Right lung (tissue), 10 donors: ENCODE data around the gene OR5K4. TPM values are rescaled to one million over a fixed set of nuclear protein-coding genes. Genes with fewer than 3 reads are reported as not detected.
A peak's percentile ranks its signal among the peaks of the same experiment; 100 is the strongest.

Experiments used
- DNase-seq, 2 donors: peaks; one replicate each; pipeline ENCODE4 v3.0.0-alpha.2; 2013
- long read RNA-seq, 8 donors: transcript quantifications; one replicate each; lab custom pipeline, GENCODE V29; 2026
- polyA plus RNA-seq, 5 donors: library from polyadenylated mRNA; unstranded; fragments of 120-200 nt; gene quantifications; one replicate each; pipeline versions ENCODE4 v1.2.1 to v1.2.3, GENCODE V29; 2013; ENCODE audit warnings: inconsistent platforms in 1 of 5, low replicate concordance in 1 of 5; ENCODE audit not compliant: insufficient read length in 5 of 5, insufficient read depth in 1 of 5

The OR5K4 gene
- not detected for polyA plus RNA-seq
- long read RNA-seq, donor 1 = 0 reads
- long read RNA-seq, donor 2 = 0 reads
- long read RNA-seq, donor 3 = 0 reads
- long read RNA-seq, donor 4 = 0 reads
- long read RNA-seq, donor 5 = 0 reads
- long read RNA-seq, donor 6 = 0 reads
- long read RNA-seq, donor 7 = 0 reads
- long read RNA-seq, donor 8 = 0 reads

DNA sequence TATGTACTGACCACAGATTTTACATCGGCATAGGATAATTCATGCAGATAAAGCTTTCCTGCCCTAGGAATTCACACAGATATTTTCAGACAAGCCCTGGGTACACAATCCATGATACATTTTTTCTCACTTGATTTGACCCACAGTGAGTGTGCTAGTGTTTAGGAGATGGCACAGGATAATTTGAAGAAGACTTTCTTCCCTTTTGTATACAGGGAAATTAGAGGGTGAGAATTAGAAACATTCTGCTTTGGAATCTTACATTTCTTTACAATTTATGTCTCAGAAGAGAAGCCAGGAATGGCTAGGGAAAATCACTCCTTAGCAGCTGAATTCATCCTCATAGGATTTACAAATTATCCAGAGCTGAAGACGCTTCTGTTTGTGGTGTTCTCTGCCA is at the start of gene OR5K4:
OR5K4 (plus strand) TSS at position 301 of the 400 bp plus-strand sequence; CDS start at position 301, 0 bp downstream.
- no peak for DNase-seq

GRCh38 chr3:98322101-98322500 is 31.6 kb upstream of the OR5K4 start:
- no peak for DNase-seq

- DNase-seq = no peak
These were observed 31.0 kb upstream of the OR5K4 start for GRCh38 chr3:98322686-98323085.

GRCh38 chr3:98323425-98323824 is 30.2 kb upstream of the OR5K4 start:
- no peak for DNase-seq

GRCh38 chr3:98325055-98325454 is 28.6 kb upstream of the OR5K4 start:
- DNase-seq = no peak

- DNase-seq = no peak
These were observed 27.4 kb upstream of the OR5K4 start for GRCh38 chr3:98326105-98326893.

DNA sequence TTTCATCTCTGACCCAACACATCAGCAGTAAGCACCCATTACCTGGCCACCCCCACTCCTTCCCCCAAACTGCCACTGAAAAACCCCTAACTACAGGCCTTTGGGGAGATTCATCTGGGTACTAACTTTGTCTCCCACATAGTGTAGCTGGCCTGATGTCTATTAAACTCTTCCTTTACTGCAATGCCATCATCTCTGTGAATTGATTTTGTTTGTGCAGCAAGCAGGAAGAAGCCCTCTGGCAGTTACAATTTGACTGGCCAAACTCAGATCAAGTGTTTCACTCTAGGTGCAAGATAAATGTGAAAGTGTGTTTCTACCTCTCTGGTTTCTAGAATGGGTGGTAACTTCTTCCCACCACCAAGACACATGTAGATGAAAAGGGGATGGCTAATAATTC is 26.7 kb upstream of the OR5K4 start:
- no peak for DNase-seq

DNA sequence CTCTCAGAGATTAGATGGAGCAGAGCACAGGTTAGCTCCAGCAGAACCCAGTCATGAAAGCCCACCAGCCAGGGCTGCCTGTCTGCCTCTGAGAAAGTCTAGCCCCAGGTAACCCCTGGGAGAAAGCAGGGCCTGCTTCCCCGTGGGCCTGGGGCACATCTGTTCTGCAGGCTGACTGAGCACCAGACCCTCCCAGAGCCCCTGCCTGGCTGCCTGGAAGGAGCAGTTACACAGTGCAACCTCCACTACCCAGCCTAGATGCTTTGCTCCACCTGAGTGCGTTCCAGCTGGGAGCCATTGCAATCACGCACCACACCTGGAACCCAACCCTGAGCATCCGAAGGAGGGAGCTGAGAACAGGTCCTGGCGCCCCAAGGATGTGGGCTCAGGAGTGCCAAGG is 24.7 kb upstream of the OR5K4 start:
- DNase-seq = no peak

DNA sequence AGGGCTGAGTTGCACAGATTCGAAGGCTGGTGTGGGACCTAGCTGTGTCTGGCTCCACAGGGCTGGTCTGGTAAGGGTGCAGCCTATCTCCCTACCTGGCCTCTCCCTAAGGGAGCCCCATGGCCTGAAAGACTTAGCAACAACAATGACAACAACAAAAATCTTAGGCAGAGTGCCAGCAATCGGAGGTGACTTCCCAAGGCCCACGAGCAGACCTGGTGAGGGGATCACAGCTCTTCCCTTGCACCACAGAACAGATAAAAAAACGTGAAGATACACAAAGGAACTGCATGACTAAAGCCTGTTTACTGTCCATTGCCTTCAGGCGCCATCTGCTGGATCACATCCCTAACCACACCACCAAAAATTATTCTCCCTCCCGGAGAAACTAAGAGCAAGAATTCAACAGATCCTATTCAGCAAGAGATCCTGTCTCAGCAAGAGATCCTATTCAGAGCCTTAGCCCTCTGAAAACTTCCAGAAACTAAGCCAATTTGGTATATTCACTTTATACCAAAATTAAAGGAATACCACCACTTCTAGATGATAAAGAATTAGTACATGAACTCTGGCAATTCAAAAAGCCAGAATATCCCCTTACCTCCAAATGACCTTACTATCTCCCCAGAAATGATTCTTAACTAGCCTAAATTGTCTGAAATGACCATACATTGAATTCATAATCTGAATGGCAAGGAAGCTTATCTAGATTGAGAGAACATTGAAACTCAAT is 24.1 kb upstream of the OR5K4 start:
- DNase-seq = peak; percentile 10 to 38

- DNase-seq = no peak
These were observed 22.3 kb upstream of the OR5K4 start for GRCh38 chr3:98331329-98331728.

- no peak for DNase-seq
These were observed 19.6 kb upstream of the OR5K4 start for GRCh38 chr3:98333989-98334606.

DNA sequence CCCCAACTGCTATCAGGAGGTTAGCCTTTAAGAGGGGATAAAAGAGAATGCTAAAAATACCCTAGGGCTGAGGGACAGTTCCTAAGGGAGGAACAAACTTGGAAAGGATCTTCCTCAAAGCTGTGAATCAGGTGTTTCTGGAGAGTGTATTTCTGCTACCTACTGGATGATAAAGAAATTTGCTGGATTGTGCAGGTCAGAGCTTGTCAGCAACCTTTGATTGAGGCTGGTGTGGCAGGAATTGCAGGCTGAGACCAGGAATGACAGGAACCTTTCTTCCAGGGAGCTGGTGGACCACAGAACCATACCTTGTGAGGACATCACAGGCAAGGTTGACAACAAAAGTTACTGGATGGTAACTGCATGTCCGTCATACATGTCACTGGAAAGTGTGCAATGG is 14.6 kb upstream of the OR5K4 start:
- no peak for DNase-seq

DNA sequence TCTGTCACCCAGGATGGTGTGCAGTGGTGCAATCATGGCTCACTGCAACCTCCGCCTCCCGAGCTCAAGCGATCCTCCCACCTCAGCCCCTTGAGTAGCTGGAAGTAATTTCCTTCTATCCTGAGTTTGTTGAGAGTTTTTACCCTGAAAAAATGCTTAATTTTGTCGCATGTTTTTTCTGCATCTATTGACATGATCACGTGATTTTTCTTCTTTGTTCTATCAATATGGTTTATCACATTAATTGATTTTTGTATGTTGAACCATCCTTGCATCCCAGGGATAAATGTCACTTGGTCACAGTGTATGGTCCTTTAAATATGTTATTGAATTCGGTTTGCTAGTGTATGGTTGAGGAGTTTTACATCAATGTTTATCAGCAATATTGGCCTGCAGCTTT is 11.9 kb upstream of the OR5K4 start:
- no peak for DNase-seq

DNA sequence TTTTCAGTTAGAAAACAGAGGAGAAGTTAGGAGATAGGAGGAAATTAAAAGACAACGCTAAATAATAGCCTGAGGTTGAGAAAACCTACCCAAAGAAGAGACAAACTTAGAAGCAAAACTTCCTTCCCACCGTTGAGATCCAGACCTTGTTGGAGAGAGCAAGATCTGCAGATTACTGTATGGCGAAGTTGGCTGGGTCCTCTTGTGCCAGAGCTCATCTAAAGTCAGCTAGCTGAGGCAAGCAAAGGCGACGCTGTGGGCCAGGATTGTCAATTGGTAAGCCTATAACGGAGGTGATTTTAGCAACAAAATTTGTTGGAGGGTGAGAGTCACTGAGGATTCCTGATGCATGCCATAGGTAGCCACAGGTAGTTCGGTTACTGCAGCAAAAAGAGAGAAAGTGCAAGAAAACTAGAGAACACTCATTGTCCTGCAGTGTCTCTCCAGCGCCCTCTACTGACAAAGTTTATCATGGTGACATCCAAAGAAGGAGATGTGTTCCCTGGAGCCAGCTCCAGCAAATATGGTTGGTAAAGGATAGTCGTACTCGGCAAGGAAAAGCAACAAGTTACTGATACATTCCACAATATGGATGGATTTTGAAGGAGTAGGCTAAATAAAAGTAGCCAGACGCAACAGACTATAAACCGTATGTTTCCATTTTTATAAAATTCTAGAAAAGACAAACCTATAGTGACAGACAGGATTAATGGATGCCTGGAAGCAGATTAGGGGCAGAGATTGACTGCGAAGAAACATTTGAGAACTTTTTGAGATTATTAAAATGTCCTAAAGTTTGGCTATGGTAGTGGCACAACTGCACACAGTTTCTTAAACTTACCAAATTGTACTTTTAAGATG is 9.8 kb upstream of the OR5K4 start:
- peak; percentile 3 to 9 for DNase-seq

GRCh38 chr3:98350082-98350481 is 3.6 kb upstream of the OR5K4 start:
- no peak for DNase-seq

GRCh38 chr3:98359250-98359649 is 5.6 kb downstream of the OR5K4 start:
- DNase-seq = no peak

- DNase-seq = no peak
These were observed 6.5 kb downstream of the OR5K4 start for GRCh38 chr3:98359993-98360675.

GRCh38 chr3:98360681-98361080 is 7.0 kb downstream of the OR5K4 start:
- DNase-seq = no peak

DNA sequence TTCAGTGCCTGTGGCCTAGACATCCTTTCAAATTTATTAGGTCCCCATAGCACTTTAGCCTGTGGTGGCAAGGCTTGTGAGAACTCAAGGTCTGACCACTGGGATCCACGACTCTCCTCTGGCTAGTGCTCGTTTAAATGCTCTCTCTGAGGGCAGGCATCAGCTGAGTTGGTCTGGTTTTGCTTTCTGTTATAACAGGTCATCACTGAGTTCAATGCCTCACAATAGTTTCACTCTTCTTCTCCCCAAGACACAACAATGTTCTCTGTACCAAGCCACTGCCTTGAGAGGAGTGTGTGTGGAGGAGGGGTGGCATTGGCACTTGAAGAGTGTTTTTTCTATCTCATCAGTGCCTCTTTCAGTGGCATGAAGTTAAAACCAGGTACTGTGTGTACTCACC is 7.6 kb downstream of the OR5K4 start:
- no peak for DNase-seq

- no peak for DNase-seq
These were observed 14.0 kb downstream of the OR5K4 start for GRCh38 chr3:98367464-98368246.
